Measurements from ENCODE around the gene C9orf50. TPM values are rescaled to one million over a fixed set of nuclear protein-coding genes. Genes with fewer than 3 reads are reported as not detected.
"Not testable (repeated sequence)": the region's sequence is repeated elsewhere in the genome, so short reads cannot be mapped to it uniquely, and the experiment has no call there.

The C9orf50 gene
- total RNA-seq (2014; rRNA removed; shearing (Covaris generic)), result not detected in 2 replicates

- no peak for DNase-seq (ENCODE audit: low spot score)
- in situ Hi-C loops (cut with HindIII; ENCODE audit: low sequenced_read_pairs), result loop anchor here (10.0 kb wide), 1 partner anchor 486 kb away; no protein-coding TSS in a partner anchor
Measured at GRCh38 chr9:129620669-129621295, at the start of gene C9orf50. C9orf50 (minus strand) TSS chr9:129621101; CDS start chr9:129620574, 527 bp downstream.

- DNase-seq (ENCODE audit: low spot score), result no peak
- in situ Hi-C loops (cut with HindIII; ENCODE audit: low sequenced_read_pairs), result no loop called here
Measured at GRCh38 chr9:129669946-129670345, 49.0 kb upstream of the C9orf50 start.

GRCh38 chr9:129669141-129669718, 48.3 kb upstream of the C9orf50 start:
- DNase-seq (ENCODE audit: low spot score), result no peak
- in situ Hi-C loops (cut with HindIII; ENCODE audit: low sequenced_read_pairs), result no loop called here

- in situ Hi-C loops (cut with HindIII; ENCODE audit: low sequenced_read_pairs), result no loop called here
Measured at GRCh38 chr9:129667850-129668249, 46.9 kb upstream of the C9orf50 start.

GRCh38 chr9:129667378-129667777, 46.5 kb upstream of the C9orf50 start:
- no peak for DNase-seq (ENCODE audit: low spot score)
- in situ Hi-C loops (cut with HindIII; ENCODE audit: low sequenced_read_pairs), result no loop called here

More at GRCh38 chr9:129667850-129668249, 46.9 kb upstream of the C9orf50 start:
- no peak for DNase-seq (ENCODE audit: low spot score)

GRCh38 chr9:129666575-129666974, 45.7 kb upstream of the C9orf50 start:
- in situ Hi-C loops (cut with HindIII; ENCODE audit: low sequenced_read_pairs), result no loop called here
- no peak for DNase-seq (ENCODE audit: low spot score)

- DNase-seq (ENCODE audit: low spot score), result no peak
- in situ Hi-C loops (cut with HindIII; ENCODE audit: low sequenced_read_pairs), result no loop called here
Measured at GRCh38 chr9:129665814-129666520, 45.1 kb upstream of the C9orf50 start.

GRCh38 chr9:129665389-129665775, 44.5 kb upstream of the C9orf50 start, which contains the start of gene PRRX2:
PRRX2 (plus strand) TSS chr9:129665647; CDS start chr9:129665868, 221 bp downstream.
- in situ Hi-C loops (cut with HindIII; ENCODE audit: low sequenced_read_pairs), result no loop called here
- no peak for DNase-seq (ENCODE audit: low spot score)

GRCh38 chr9:129664746-129665388, 44.0 kb upstream of the C9orf50 start:
- DNase-seq (ENCODE audit: low spot score), result no peak
- in situ Hi-C loops (cut with HindIII; ENCODE audit: low sequenced_read_pairs), result no loop called here

GRCh38 chr9:129662239-129662638, 41.3 kb upstream of the C9orf50 start:
- DNase-seq (ENCODE audit: low spot score); in situ Hi-C loops (cut with HindIII; ENCODE audit: low sequenced_read_pairs): not testable (repeated sequence)

GRCh38 chr9:129661029-129661428, 40.1 kb upstream of the C9orf50 start:
- in situ Hi-C loops (cut with HindIII; ENCODE audit: low sequenced_read_pairs), result no loop called here
- DNase-seq (ENCODE audit: low spot score), result no peak

GRCh38 chr9:129656795-129657390, 36.0 kb upstream of the C9orf50 start:
- in situ Hi-C loops (cut with HindIII; ENCODE audit: low sequenced_read_pairs), result no loop called here
- DNase-seq (ENCODE audit: low spot score), result no peak

- DNase-seq (ENCODE audit: low spot score), result no peak
- in situ Hi-C loops (cut with HindIII; ENCODE audit: low sequenced_read_pairs), result no loop called here
Measured at GRCh38 chr9:129655696-129656095, 34.8 kb upstream of the C9orf50 start.

- in situ Hi-C loops (cut with HindIII; ENCODE audit: low sequenced_read_pairs), result no loop called here
- no peak for DNase-seq (ENCODE audit: low spot score)
Measured at GRCh38 chr9:129655154-129655553, 34.3 kb upstream of the C9orf50 start.

- no peak for DNase-seq (ENCODE audit: low spot score)
Measured at GRCh38 chr9:129654554-129655040, 33.7 kb upstream of the C9orf50 start.

GRCh38 chr9:129653823-129654553, 33.1 kb upstream of the C9orf50 start:
- no peak for DNase-seq (ENCODE audit: low spot score)
- in situ Hi-C loops (cut with HindIII; ENCODE audit: low sequenced_read_pairs), result no loop called here

More at GRCh38 chr9:129654554-129655040, 33.7 kb upstream of the C9orf50 start:
- in situ Hi-C loops (cut with HindIII; ENCODE audit: low sequenced_read_pairs), result no loop called here

- in situ Hi-C loops (cut with HindIII; ENCODE audit: low sequenced_read_pairs), result no loop called here
- DNase-seq (ENCODE audit: low spot score), result no peak
Measured at GRCh38 chr9:129650680-129651235, 29.9 kb upstream of the C9orf50 start.

All from G401 (cell line).